IMR-90 (cell line): ENCODE data around the gene PRR23C. TPM values are rescaled to one million over a fixed set of nuclear protein-coding genes. Genes with fewer than 3 reads are reported as not detected.

Experiments
- ATAC-seq: fragments of 200-7000 bp; cut with Tn5 transposase; 2 replicates; pipeline ENCODE4 v1.9.1; 2020; ENCODE audit warnings: low read depth, mild to moderate bottlenecking, moderate library complexity
- BruUV-seq: library from RNA; stranded (reverse); fragments of 400-500 nt; replicated peaks from 2 replicates; lab custom pipeline; 2021; lab: Mats Ljungman, UMichigan
- CTCF ChIA-PET: fragments of 300-600 bp; formaldehyde crosslinking; extraction: SDS; loops from one replicate; lab custom pipeline; 2021; ENCODE audit warnings: antibody characterized with exemption; lab: Yijun Ruan, JAX
- POLR2A ChIA-PET: fragments of 300-600 bp; sonication (Branson Sonifier 250); formaldehyde crosslinking; loops from one replicate; lab custom pipeline; 2022; ENCODE audit warnings: antibody characterized with exemption; ENCODE audit not compliant: unreplicated experiment; lab: Charles Lee
- DNase-seq: peaks from one replicate; pipeline ENCODE4 v3.0.0; 2013
- H2AFZ ChIP-seq: replicated peaks from 2 replicates; pipeline ENCODE3; 2013; ENCODE audit warnings: low read length, mild to moderate bottlenecking; ENCODE audit not compliant: poor library complexity
- H2AK5ac ChIP-seq: 2 replicates; pipeline ENCODE4 v1.6.1; 2013; ENCODE audit warnings: low read depth, low read length, inconsistent platforms
- H2AK9ac ChIP-seq: replicated peaks from 2 replicates; pipeline ENCODE3; 2013; ENCODE audit warnings: mild to moderate bottlenecking, low read depth, low read length, moderate library complexity; ENCODE audit not compliant: poor library complexity
- H2BK120ac ChIP-seq: 2 replicates; pipeline ENCODE4 v1.6.1; 2013; ENCODE audit warnings: low read depth, low read length, inconsistent platforms
- H2BK15ac ChIP-seq: 3 replicates; pipeline ENCODE4 v1.6.1; 2013; ENCODE audit warnings: low read depth, low read length, inconsistent platforms
- H2BK20ac ChIP-seq: 2 replicates; pipeline ENCODE4 v1.6.1; 2013; ENCODE audit warnings: low read depth, mild to moderate bottlenecking, inconsistent platforms, low read length, moderate library complexity
- H2BK5ac ChIP-seq: 2 replicates; pipeline ENCODE4 v1.6.1; 2013; ENCODE audit warnings: mild to moderate bottlenecking, low read depth, low read length, inconsistent platforms; ENCODE audit not compliant: poor library complexity, severe bottlenecking
- H3K14ac ChIP-seq: replicated peaks from 2 replicates; pipeline ENCODE4 v1.6.1; 2013; ENCODE audit warnings: low read depth, low read length, inconsistent platforms
- H3K18ac ChIP-seq: 2 replicates; pipeline ENCODE4 v1.6.1; 2013; ENCODE audit warnings: low read depth, low read length, control low read depth
- H3K23ac ChIP-seq: 2 replicates; pipeline ENCODE4 v1.6.1; 2013; ENCODE audit warnings: low read depth, low read length, inconsistent platforms
- H3K27ac ChIP-seq: 2 replicates; pipeline ENCODE4 v1.5.1; 2013; ENCODE audit warnings: mild to moderate bottlenecking, control low read depth, low read length; ENCODE audit not compliant: insufficient read depth
- H3K27me3 ChIP-seq: 2 replicates; pipeline ENCODE4 v1.6.1; 2013; ENCODE audit warnings: low read length; ENCODE audit not compliant: control insufficient read depth, insufficient read depth
- H3K36me3 ChIP-seq: 2 replicates; pipeline ENCODE4 v1.6.1; 2013; ENCODE audit warnings: low read length, mixed read lengths; ENCODE audit not compliant: control insufficient read depth, insufficient read depth
- H3K4ac ChIP-seq: 2 replicates; pipeline ENCODE4 v1.6.1; 2013; ENCODE audit warnings: low read depth, low read length, inconsistent platforms
- H3K4me1 ChIP-seq: 2 replicates; pipeline ENCODE4 v1.6.1; 2013; ENCODE audit warnings: low read length, mixed read lengths; ENCODE audit not compliant: control insufficient read depth, insufficient read depth
- H3K4me2 ChIP-seq: 2 replicates; pipeline ENCODE4 v1.6.1; 2013; ENCODE audit warnings: low read depth, mild to moderate bottlenecking, control low read depth, low read length, moderate library complexity
- H3K4me3 ChIP-seq: 2 replicates; pipeline ENCODE4 v1.5.1; 2013; ENCODE audit warnings: low read depth, mild to moderate bottlenecking, control low read depth, low read length, moderate library complexity; ENCODE audit not compliant: insufficient read depth
- H3K56ac ChIP-seq: 2 replicates; pipeline ENCODE4 v1.6.1; 2013; ENCODE audit warnings: low read length, inconsistent platforms; ENCODE audit not compliant: insufficient read depth; ENCODE audit errors: extremely low read depth
- H3K79me1 ChIP-seq, 2 experiments: 2 replicates each; pipeline ENCODE4 v1.6.1; 2013; ENCODE audit warnings: low read length in 2 of 2, inconsistent platforms in 1 of 2, low read depth in 1 of 2
- H3K9ac ChIP-seq: 2 replicates; pipeline ENCODE4 v1.6.1; 2013; ENCODE audit warnings: low read depth, low read length, control low read depth
- H3K9me1 ChIP-seq: 2 replicates; pipeline ENCODE4 v1.6.1; 2013; ENCODE audit warnings: low read length, inconsistent platforms; ENCODE audit not compliant: insufficient read depth
- H3K9me3 ChIP-seq: 2 replicates; pipeline ENCODE4 v1.6.1; 2013; ENCODE audit warnings: low read length; ENCODE audit not compliant: control insufficient read depth, insufficient read depth
- H4K20me1 ChIP-seq: 2 replicates; pipeline ENCODE4 v1.6.1; 2013; ENCODE audit warnings: low read length, inconsistent platforms; ENCODE audit not compliant: insufficient read depth
- H4K5ac ChIP-seq: 2 replicates; pipeline ENCODE4 v1.6.1; 2013; ENCODE audit warnings: mild to moderate bottlenecking, low read depth, low read length, control low read depth
- H4K8ac ChIP-seq, 2 experiments: 2 replicates each; pipeline ENCODE4 v1.6.1; 2013; ENCODE audit warnings: low read depth in 2 of 2, low read length in 2 of 2, control low read depth in 1 of 2, inconsistent platforms in 1 of 2
- H4K91ac ChIP-seq: 2 replicates; pipeline ENCODE4 v1.6.1; 2013; ENCODE audit warnings: low read depth, low read length, inconsistent platforms; ENCODE audit not compliant: insufficient read depth
- BHLHE40 ChIP-seq: fragments of 150-350 bp; IDR thresholded peaks from 2 replicates; pipeline ENCODE4 v1.6.1; 2016; ENCODE audit warnings: mild to moderate bottlenecking, low read depth, low read length
- CEBPB ChIP-seq: IDR thresholded peaks from 2 replicates; pipeline ENCODE4 v1.6.1; 2012; ENCODE audit warnings: low read depth, low read length, improper control_type of control experiment
- CHD1 ChIP-seq: IDR thresholded peaks from 2 replicates; pipeline ENCODE4 v1.6.1; 2012; ENCODE audit warnings: low read depth, low read length, improper control_type of control experiment
- FOS ChIP-seq: fragments of 150-350 bp; IDR thresholded peaks from 2 replicates; pipeline ENCODE4 v1.6.1; 2016; ENCODE audit warnings: low read depth, low read length
- MAFK ChIP-seq: IDR thresholded peaks from 2 replicates; pipeline ENCODE4 v1.6.1; 2012; ENCODE audit warnings: low read depth, low read length, improper control_type of control experiment
- MAZ ChIP-seq: IDR thresholded peaks from 2 replicates; pipeline ENCODE4 v1.6.1; 2012; ENCODE audit warnings: low read depth, mild to moderate bottlenecking, low read length, improper control_type of control experiment, moderate library complexity, borderline replicate concordance
- NFE2L2 ChIP-seq: fragments of 150-350 bp; IDR thresholded peaks from 2 replicates; pipeline ENCODE4 v1.6.1; 2016; ENCODE audit warnings: low read depth, mild to moderate bottlenecking, low read length
- POLR2A ChIP-seq: IDR thresholded peaks from 2 replicates; pipeline ENCODE4 v1.6.1; 2012; ENCODE audit warnings: mild to moderate bottlenecking, low read depth, low read length
- SMC3 ChIP-seq: fragments of 150-350 bp; IDR thresholded peaks from 2 replicates; pipeline ENCODE4 v1.6.1; 2016; ENCODE audit warnings: low read depth, mild to moderate bottlenecking, antibody characterized with exemption, low read length, moderate library complexity
- WGBS, 2 experiments: methylation state at CpG; one replicate each; pipeline versions ENCODE4 v1.1.5 to v1.1.7; 2013; ENCODE audit warnings: missing lambda C conversion rate in 2 of 2; ENCODE audit not compliant: insufficient read length in 1 of 2; ENCODE audit errors: extremely low coverage in 2 of 2; 5-methylcytosine and 5-hydroxymethylcytosine counted together
- dilution Hi-C: fragments of 300-500 bp; cut with HindIII; formaldehyde crosslinking; loops from one replicate; pipeline ENCODE4 v1.14.3; 2018; ENCODE audit warnings: low sequenced_read_pairs; ENCODE audit not compliant: unreplicated experiment
- in situ Hi-C: fragments of 300-500 bp; cut with MboI; formaldehyde crosslinking; loops from 3 replicates; pipeline ENCODE4 v1.14.3; 2019; ENCODE audit warnings: low sequenced_read_pairs, inconsistent platforms, mixed read lengths
- intact Hi-C: fragments of 100-400 bp; cut with micrococcal nuclease; formaldehyde crosslinking; loops from 2 replicates; pipeline ENCODE4 v1.10.0; 2022
- polyA plus RNA-seq, 3 experiments: library from polyadenylated mRNA; depleted of rRNA; stranded (reverse); fragments of >200 nt; gene quantifications; 2 replicates each; pipeline ENCODE4 v1.2.3, GENCODE V29; 2012; ENCODE audit warnings: low replicate concordance in 1 of 3
- total RNA-seq: library from RNA; depleted of rRNA; stranded (reverse); fragments of >200 nt; gene quantifications from 2 replicates; pipeline ENCODE4 v1.2.3, GENCODE V29; 2012
- TF ChIP-seq, protein P1 (sequence below): conservative IDR thresholded peaks from 2 replicates; pipeline ENCODE4 v1.5.1; 2012; ENCODE audit warnings: mild to moderate bottlenecking, low read depth, low read length, improper control_type of control experiment
- TF ChIP-seq, protein P2 (sequence below): fragments of 150-350 bp; IDR thresholded peaks from 2 replicates; pipeline ENCODE4 v1.6.1; 2016; ENCODE audit warnings: low read depth, mild to moderate bottlenecking, low read length, moderate library complexity, borderline replicate concordance
- TF ChIP-seq, protein P3 (sequence below): fragments of 150-350 bp; IDR thresholded peaks from 2 replicates; pipeline ENCODE4 v1.6.1; 2017; ENCODE audit warnings: mild to moderate bottlenecking, antibody characterized with exemption, low read length, low read depth

The PRR23C gene
- total and polyA plus RNA-seq, 2 of the 4 experiments (the other 2 are of a cell fraction) = not detected

DNA sequence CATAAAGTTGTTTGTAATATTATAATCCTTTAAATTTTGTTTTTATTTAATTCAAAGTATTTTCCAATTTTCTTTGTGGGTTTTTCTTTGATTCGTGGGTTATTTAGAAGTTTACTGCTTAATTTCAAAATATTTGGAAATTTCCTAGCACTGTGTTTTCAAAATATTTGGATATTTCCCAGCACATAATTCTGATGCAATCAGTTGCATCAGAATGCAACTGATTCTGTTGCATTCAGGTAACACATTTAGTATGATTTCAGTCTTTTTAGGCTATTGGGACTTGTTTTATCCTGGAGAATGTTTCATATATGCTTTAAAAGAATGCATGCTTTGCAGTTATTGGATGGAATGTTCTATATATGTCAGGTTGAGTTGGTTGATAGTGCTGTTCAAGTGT is 18.2 kb upstream of the PRR23C start:
- H3K79me1 ChIP-seq = no peaks in the 10 kb centered on the region
- no peak overlapping the region for H4K8ac ChIP-seq
- H3K27ac ChIP-seq = no peak overlapping the region
- H3K4me3 ChIP-seq = no peak overlapping the region
- TF ChIP-seq NFE2L2 = no peak
- no peak for TF ChIP-seq MAFK
- TF ChIP-seq POLR2A = no peak
- TF ChIP-seq, protein P1, sequence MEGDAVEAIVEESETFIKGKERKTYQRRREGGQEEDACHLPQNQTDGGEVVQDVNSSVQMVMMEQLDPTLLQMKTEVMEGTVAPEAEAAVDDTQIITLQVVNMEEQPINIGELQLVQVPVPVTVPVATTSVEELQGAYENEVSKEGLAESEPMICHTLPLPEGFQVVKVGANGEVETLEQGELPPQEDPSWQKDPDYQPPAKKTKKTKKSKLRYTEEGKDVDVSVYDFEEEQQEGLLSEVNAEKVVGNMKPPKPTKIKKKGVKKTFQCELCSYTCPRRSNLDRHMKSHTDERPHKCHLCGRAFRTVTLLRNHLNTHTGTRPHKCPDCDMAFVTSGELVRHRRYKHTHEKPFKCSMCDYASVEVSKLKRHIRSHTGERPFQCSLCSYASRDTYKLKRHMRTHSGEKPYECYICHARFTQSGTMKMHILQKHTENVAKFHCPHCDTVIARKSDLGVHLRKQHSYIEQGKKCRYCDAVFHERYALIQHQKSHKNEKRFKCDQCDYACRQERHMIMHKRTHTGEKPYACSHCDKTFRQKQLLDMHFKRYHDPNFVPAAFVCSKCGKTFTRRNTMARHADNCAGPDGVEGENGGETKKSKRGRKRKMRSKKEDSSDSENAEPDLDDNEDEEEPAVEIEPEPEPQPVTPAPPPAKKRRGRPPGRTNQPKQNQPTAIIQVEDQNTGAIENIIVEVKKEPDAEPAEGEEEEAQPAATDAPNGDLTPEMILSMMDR = no peak
- TF ChIP-seq, protein P2, sequence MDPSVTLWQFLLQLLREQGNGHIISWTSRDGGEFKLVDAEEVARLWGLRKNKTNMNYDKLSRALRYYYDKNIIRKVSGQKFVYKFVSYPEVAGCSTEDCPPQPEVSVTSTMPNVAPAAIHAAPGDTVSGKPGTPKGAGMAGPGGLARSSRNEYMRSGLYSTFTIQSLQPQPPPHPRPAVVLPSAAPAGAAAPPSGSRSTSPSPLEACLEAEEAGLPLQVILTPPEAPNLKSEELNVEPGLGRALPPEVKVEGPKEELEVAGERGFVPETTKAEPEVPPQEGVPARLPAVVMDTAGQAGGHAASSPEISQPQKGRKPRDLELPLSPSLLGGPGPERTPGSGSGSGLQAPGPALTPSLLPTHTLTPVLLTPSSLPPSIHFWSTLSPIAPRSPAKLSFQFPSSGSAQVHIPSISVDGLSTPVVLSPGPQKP = no peak
- TF ChIP-seq CHD1 = no peak
- TF ChIP-seq CEBPB = no peak
- no peak for TF ChIP-seq MAZ
- TF ChIP-seq, protein P3, sequence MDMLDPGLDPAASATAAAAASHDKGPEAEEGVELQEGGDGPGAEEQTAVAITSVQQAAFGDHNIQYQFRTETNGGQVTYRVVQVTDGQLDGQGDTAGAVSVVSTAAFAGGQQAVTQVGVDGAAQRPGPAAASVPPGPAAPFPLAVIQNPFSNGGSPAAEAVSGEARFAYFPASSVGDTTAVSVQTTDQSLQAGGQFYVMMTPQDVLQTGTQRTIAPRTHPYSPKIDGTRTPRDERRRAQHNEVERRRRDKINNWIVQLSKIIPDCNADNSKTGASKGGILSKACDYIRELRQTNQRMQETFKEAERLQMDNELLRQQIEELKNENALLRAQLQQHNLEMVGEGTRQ = no peak
- TF ChIP-seq BHLHE40 = no peak
- TF ChIP-seq SMC3 = no peak
- TF ChIP-seq FOS = no peak
- no peaks in the 10 kb centered on the region for H3K4me1 ChIP-seq
- no peaks in the 10 kb centered on the region for H3K36me3 ChIP-seq
- no peak overlapping the region for H4K91ac ChIP-seq
- in situ Hi-C loops (no loop called here), intact Hi-C loops (loop anchor here (10.0 kb wide), 1 partner anchor 48 kb away; no protein-coding TSS in a partner anchor), dilution Hi-C loops (no loop called here)
- ATAC-seq = no peak
- BruUV-seq = no TSS peak
- no peak overlapping the region for H2BK120ac ChIP-seq
- H4K20me1 ChIP-seq = no peaks in the 10 kb centered on the region
- H2AFZ ChIP-seq = no peak overlapping the region
- no peak overlapping the region for H2AK5ac ChIP-seq
- ChIA-PET CTCF (no interaction called here), POLR2A (no interaction called here)
- H2AK9ac ChIP-seq = no peak overlapping the region
- H3K4ac ChIP-seq = no peak overlapping the region
- H2BK5ac ChIP-seq = no peak overlapping the region
- no peak overlapping the region for H3K56ac ChIP-seq
- no peak overlapping the region for H4K5ac ChIP-seq
- no peaks in the 10 kb centered on the region for H3K9me1 ChIP-seq
- H3K9me3 ChIP-seq = no peaks in the 10 kb centered on the region
- DNase-seq = no peak
- H3K4me2 ChIP-seq = no peak overlapping the region
- H3K27me3 ChIP-seq = no peaks in the 10 kb centered on the region
- H3K23ac ChIP-seq = no peak overlapping the region
- H2BK15ac ChIP-seq = no peak overlapping the region
- H3K9ac ChIP-seq = no peak overlapping the region
- H2BK20ac ChIP-seq = no peak overlapping the region
- WGBS, 2 experiments = no CpG with 5 or more reads among the region's 1 CpG
- no peak overlapping the region for H3K14ac ChIP-seq
- no peak overlapping the region for H3K18ac ChIP-seq
